HL-60 (cell line): ENCODE results near the gene RIPOR2.

Experiments used
- CTCF ChIP-seq: IDR thresholded peaks from one replicate; pipeline ENCODE4 v1.5.1; 2011; ENCODE audit warnings: low read length, control low read depth, inconsistent platforms; ENCODE audit not compliant: insufficient read depth
- TF ChIP-seq, protein P1 (sequence below): IDR thresholded peaks from 2 replicates; pipeline ENCODE4 v1.6.1; 2012; ENCODE audit warnings: low read depth; ENCODE audit not compliant: insufficient replicate concordance

- TF ChIP-seq CTCF, result no peak
- TF ChIP-seq, protein P1, sequence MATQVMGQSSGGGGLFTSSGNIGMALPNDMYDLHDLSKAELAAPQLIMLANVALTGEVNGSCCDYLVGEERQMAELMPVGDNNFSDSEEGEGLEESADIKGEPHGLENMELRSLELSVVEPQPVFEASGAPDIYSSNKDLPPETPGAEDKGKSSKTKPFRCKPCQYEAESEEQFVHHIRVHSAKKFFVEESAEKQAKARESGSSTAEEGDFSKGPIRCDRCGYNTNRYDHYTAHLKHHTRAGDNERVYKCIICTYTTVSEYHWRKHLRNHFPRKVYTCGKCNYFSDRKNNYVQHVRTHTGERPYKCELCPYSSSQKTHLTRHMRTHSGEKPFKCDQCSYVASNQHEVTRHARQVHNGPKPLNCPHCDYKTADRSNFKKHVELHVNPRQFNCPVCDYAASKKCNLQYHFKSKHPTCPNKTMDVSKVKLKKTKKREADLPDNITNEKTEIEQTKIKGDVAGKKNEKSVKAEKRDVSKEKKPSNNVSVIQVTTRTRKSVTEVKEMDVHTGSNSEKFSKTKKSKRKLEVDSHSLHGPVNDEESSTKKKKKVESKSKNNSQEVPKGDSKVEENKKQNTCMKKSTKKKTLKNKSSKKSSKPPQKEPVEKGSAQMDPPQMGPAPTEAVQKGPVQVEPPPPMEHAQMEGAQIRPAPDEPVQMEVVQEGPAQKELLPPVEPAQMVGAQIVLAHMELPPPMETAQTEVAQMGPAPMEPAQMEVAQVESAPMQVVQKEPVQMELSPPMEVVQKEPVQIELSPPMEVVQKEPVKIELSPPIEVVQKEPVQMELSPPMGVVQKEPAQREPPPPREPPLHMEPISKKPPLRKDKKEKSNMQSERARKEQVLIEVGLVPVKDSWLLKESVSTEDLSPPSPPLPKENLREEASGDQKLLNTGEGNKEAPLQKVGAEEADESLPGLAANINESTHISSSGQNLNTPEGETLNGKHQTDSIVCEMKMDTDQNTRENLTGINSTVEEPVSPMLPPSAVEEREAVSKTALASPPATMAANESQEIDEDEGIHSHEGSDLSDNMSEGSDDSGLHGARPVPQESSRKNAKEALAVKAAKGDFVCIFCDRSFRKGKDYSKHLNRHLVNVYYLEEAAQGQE, result no peak
These were observed 103.0 kb downstream of the RIPOR2 start for GRCh38 chr6:24832794-24833193.
